DND-41 (cell line): ENCODE measurements around the gene KANSL3.
A peak's percentile ranks its signal among the peaks of the same experiment; 100 is the strongest.

Experiments
- ATAC-seq: fragments of 200-7000 bp; cut with Tn5 transposase; 3 replicates; pipeline ENCODE4 v1.9.1; 2021; ENCODE audit warnings: low read depth; ENCODE audit not compliant: insufficient read depth
- DNase-seq: peaks from one replicate; pipeline ENCODE4 v3.0.0-alpha.2; 2020
- H2AFZ ChIP-seq: 2 replicates; pipeline ENCODE4 v1.6.0; 2012; ENCODE audit warnings: low read depth, low read length
- H3K27ac ChIP-seq: 2 replicates; pipeline ENCODE4 v1.5.1; 2012; ENCODE audit warnings: low read length, inconsistent platforms
- H3K27me3 ChIP-seq: fragments of 200-600 bp; sonication (generic); 2 replicates; pipeline ENCODE4 v1.6.0; 2012; ENCODE audit warnings: low read length, mild to moderate bottlenecking, inconsistent platforms; ENCODE audit not compliant: insufficient read depth, poor library complexity
- H3K36me3 ChIP-seq: 2 replicates; pipeline ENCODE4 v1.5.1; 2012; ENCODE audit warnings: low read length, inconsistent platforms; ENCODE audit not compliant: insufficient read depth
- H3K4me1 ChIP-seq: 2 replicates; pipeline ENCODE4 v1.5.1; 2012; ENCODE audit warnings: mild to moderate bottlenecking, low read length; ENCODE audit not compliant: insufficient read depth
- H3K4me2 ChIP-seq: 2 replicates; pipeline ENCODE4 v1.6.0; 2012; ENCODE audit warnings: mild to moderate bottlenecking, moderate library complexity, low read length, inconsistent platforms; ENCODE audit not compliant: insufficient read depth
- H3K4me3 ChIP-seq, 2 experiments: fragments of 200-600 bp in 1 of 2; shearing (Covaris generic) in 1 of 2; 2 replicates each; pipeline ENCODE4 v1.5.1; 2012 to 2016; ENCODE audit warnings: inconsistent platforms in 2 of 2, low read length in 2 of 2, mild to moderate bottlenecking in 2 of 2, low read depth in 1 of 2, moderate library complexity in 1 of 2
- H3K79me2 ChIP-seq: 2 replicates; pipeline ENCODE4 v1.6.0; 2012; ENCODE audit warnings: low read length, inconsistent platforms; ENCODE audit not compliant: insufficient read depth
- H3K9ac ChIP-seq: 2 replicates; pipeline ENCODE4 v1.6.0; 2012; ENCODE audit warnings: low read depth, mild to moderate bottlenecking, inconsistent platforms, low read length, moderate library complexity
- H3K9me3 ChIP-seq: 2 replicates; pipeline ENCODE4 v1.5.1; 2012; ENCODE audit warnings: low read length, moderate library complexity, mild to moderate bottlenecking, inconsistent platforms; ENCODE audit not compliant: insufficient read depth, severe bottlenecking
- H4K20me1 ChIP-seq: 2 replicates; pipeline ENCODE4 v1.6.0; 2012; ENCODE audit warnings: low read length; ENCODE audit not compliant: insufficient read depth
- CTCF ChIP-seq: IDR thresholded peaks from 2 replicates; pipeline ENCODE4 v1.5.1; 2012; ENCODE audit warnings: borderline replicate concordance, low read length, moderate library complexity, mild to moderate bottlenecking; ENCODE audit not compliant: poor library complexity, severe bottlenecking; ENCODE audit errors: extremely low read depth
- EZH2 ChIP-seq: IDR thresholded peaks from 3 replicates; pipeline ENCODE4 v1.6.1; 2012; ENCODE audit warnings: borderline replicate concordance, low read depth, mild to moderate bottlenecking, moderate library complexity, low read length, inconsistent platforms; ENCODE audit not compliant: severe bottlenecking

KANSL3 gene

GRCh38 chr2:96577501-96577900 is 60.6 kb downstream of the KANSL3 start:
- Histone ChIP-seq H3K9ac (no peak overlapping the region), H3K79me2 (no peaks in the 10 kb centered on the region), H4K20me1 (no peaks in the 10 kb centered on the region), H3K27ac (no peak overlapping the region), H3K4me2 (no peak overlapping the region), H3K9me3 (no peaks in the 10 kb centered on the region), H2AFZ (no peak overlapping the region), H3K27me3 (no peaks in the 10 kb centered on the region), H3K4me1 (no peaks in the 10 kb centered on the region), H3K4me3 (no peak overlapping the region), H3K36me3 (no peaks in the 10 kb centered on the region)
- ATAC-seq (no peak), DNase-seq (no peak)
- no peak for TF ChIP-seq EZH2
- no peak for TF ChIP-seq CTCF

- TF ChIP-seq EZH2 = no peak
- TF ChIP-seq CTCF = no peak
- Histone ChIP-seq H3K36me3 (no peaks in the 10 kb centered on the region), H3K4me3 (no peak overlapping the region), H3K4me1 (no peaks in the 10 kb centered on the region), H3K79me2 (no peaks in the 10 kb centered on the region), H3K9me3 (no peaks in the 10 kb centered on the region), H3K27ac (no peak overlapping the region), H3K9ac (no peak overlapping the region), H4K20me1 (no peaks in the 10 kb centered on the region), H3K27me3 (no peaks in the 10 kb centered on the region), H2AFZ (no peak overlapping the region), H3K4me2 (no peak overlapping the region)
- ATAC-seq (no peak), DNase-seq (no peak)
These were observed 62.2 kb downstream of the KANSL3 start for GRCh38 chr2:96575785-96576456.

- peak; percentile 20 for TF ChIP-seq CTCF
- no peak for TF ChIP-seq EZH2
- no peaks in the 10 kb centered on the region for H3K79me2 ChIP-seq
- H3K27me3 ChIP-seq = no peaks in the 10 kb centered on the region
- H3K36me3 ChIP-seq = no peaks in the 10 kb centered on the region
- H3K4me2 ChIP-seq = no peak overlapping the region
- no peak overlapping the region for H2AFZ ChIP-seq
- H3K4me1 ChIP-seq = no peaks in the 10 kb centered on the region
- H3K9me3 ChIP-seq = no peaks in the 10 kb centered on the region
- H3K9ac ChIP-seq = no peak overlapping the region
- DNase-seq (no peak), ATAC-seq (no peak)
- no peak overlapping the region for H3K4me3 ChIP-seq
- no peaks in the 10 kb centered on the region for H4K20me1 ChIP-seq
- no peak overlapping the region for H3K27ac ChIP-seq
These were observed 63.7 kb downstream of the KANSL3 start for GRCh38 chr2:96574364-96574763.

GRCh38 chr2:96568094-96568493 is 70.0 kb downstream of the KANSL3 start:
- DNase-seq = no peak
- no peaks in the 10 kb centered on the region for H3K27me3 ChIP-seq
- TF ChIP-seq EZH2 (no peak), CTCF (no peak)
- no peaks in the 10 kb centered on the region for H3K79me2 ChIP-seq
- no peak overlapping the region for H3K9ac ChIP-seq
- no peak overlapping the region for H3K4me3 ChIP-seq
- no peaks in the 10 kb centered on the region for H3K36me3 ChIP-seq
- no peaks in the 10 kb centered on the region for H3K9me3 ChIP-seq
- no peak overlapping the region for H3K4me2 ChIP-seq
- ATAC-seq = no peak
- H3K27ac ChIP-seq = no peak overlapping the region
- H3K4me1 ChIP-seq = no peaks in the 10 kb centered on the region
- H2AFZ ChIP-seq = no peak overlapping the region
- H4K20me1 ChIP-seq = no peaks in the 10 kb centered on the region
